GM23248 (cell line): ENCODE data around the gene TFB1M.

Source experiments
- EZH2 ChIP-seq: fragments of 200-600 bp; sonication (generic); IDR thresholded peaks from 2 replicates; pipeline ENCODE4 v1.6.1; 2018; ENCODE audit warnings: antibody characterized with exemption, mild to moderate bottlenecking; ENCODE audit not compliant: insufficient read depth, poor library complexity, severe bottlenecking
- EZH2phosphoT487 ChIP-seq: fragments of 200-600 bp; sonication (generic); IDR thresholded peaks from 2 replicates; pipeline ENCODE4 v1.6.1; 2018; ENCODE audit warnings: antibody characterized with exemption, moderate library complexity, mild to moderate bottlenecking, low read depth; ENCODE audit not compliant: insufficient read depth

GRCh38 chr6:155329460-155330132 is 15.3 kb upstream of the TFB1M start:
- TF ChIP-seq EZH2 (no peak), EZH2phosphoT487 (no peak)
